Measurements from ENCODE around the gene EVL.
"Not testable (repeated sequence)": the region's sequence is repeated elsewhere in the genome, so short reads cannot be mapped to it uniquely, and the experiment has no call there.

Gene EVL, protein sequence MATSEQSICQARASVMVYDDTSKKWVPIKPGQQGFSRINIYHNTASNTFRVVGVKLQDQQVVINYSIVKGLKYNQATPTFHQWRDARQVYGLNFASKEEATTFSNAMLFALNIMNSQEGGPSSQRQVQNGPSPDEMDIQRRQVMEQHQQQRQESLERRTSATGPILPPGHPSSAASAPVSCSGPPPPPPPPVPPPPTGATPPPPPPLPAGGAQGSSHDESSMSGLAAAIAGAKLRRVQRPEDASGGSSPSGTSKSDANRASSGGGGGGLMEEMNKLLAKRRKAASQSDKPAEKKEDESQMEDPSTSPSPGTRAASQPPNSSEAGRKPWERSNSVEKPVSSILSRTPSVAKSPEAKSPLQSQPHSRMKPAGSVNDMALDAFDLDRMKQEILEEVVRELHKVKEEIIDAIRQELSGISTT

DNA sequence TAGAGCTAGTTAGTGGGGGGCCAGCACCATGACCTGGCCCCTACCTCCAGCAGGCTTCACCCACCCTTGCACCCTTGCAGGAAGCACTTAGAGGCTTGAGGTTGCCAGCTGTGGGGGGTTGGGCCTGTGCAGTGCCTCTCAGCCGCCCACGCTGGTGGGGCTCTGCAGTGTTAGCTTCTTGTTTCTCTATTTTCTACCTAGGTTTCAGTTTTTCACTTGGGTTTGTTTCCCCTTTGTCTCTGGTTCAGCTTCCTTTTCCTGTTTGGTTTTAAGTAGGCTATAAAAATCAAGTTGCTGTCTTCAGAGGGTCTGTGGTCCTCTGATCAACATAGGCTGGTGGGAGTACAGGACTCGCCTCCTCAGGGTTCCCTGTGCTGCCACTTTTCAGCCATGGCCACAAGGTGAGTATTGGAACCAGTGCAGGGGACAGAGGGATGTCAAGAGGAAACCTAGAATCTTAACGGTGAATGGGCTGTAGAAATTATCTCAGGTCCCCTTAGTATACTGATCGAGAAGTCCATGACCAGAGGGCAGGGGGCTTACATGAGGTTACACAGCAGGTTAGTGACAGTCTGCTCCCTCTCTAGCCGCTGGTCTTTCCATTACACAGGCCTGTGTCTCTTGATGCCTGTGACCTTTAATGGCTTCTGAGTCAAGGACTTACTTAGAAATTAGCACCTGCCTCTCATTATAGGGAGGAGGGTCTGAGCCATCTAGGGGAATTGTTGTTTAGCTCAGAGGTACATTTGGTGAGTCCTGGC is at the start of gene EVL:
TSS of gene EVL (plus strand) at position 312 of the 761 bp plus-strand sequence. CDS start at position 391, 79 bp downstream.
- peak; percentile 85 for DNase-seq

DNA sequence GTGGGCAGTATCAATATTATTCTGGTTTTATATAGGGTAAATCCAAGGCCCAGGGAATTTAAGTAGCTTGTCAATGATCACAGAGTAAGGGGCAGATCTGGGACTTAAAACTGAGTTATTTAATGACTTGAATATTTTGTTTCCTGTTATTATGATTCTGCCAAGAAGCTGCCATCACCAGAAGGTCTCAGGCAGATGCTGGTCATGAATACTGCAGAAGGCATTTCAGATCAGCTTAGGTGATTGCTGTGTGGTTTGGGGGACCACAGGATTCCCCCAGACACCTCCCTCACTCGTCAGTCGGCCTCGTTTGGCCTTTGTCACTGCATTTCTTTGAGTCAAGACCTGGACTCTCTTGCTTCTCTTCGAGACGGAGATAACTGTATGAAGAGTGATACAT is 47.7 kb upstream of the EVL start:
- no peak for DNase-seq

DNA sequence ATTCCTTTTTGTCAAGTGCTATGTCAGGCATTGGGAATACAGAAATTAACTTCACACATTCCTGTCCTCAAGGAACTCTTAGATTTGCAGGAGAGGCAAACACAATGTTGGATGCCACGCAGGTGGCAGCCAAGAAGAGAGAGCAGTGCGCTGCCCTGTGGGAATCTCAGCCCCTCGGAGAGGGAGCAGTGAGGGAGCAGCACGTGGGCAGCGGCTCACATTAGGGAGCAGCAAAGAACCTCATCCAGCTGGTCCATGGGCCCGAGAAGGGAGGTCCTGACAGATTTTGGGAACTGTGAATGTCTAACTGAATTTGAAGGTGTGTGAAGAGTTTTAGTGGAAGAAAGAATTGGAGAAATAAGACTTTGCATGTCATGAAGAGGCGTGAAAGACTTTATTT is 47.2 kb upstream of the EVL start:
- DNase-seq, result no peak

DNA sequence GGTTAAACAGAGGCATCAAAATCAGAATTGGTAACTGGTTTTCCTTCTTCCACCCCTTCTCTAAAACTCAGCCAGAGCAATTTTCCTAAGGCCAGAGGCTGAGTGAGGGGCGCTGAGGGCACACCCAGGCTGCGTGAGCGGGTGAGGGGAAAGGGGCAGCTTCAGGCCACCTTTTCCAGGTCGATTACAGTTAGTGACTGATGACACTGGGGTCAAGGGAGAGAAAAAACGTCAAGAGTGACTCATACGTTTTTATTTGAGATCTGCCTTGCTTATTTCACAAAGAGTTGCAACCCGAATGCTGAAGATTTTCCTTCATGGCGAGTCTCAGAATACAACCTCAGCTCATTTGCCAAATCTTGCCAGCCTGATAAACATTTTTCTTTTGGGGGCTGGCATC is 46.7 kb upstream of the EVL start:
- no peak for DNase-seq

DNA sequence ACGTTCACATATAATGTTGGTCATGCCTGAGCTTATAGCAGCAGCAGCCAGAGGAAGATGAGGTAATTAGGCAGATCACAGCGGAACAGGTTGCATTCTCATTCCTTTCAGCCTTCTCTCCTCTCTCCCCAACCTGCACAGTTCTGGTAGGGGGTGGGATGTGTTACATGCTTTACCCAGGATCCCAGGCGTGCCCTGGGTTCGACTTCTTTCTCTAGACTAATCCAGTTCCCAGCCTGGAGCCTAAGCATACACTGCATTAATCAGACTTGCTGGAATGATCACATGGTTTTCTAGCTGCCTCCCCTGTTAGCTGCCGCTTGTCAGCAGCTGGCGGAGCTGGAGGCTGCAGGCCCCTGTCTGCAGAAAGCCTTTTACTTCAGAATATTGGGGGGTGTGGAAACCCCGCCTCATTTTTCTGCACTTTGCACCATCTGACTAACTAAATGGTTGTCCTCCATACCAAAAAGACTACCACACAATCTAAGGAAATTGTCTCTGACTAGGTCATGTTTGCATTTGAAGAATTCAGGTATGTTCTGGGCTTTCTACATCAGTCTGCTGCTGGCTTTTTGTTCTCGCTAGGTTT is 46.0 kb upstream of the EVL start:
- DNase-seq, result no peak

DNA sequence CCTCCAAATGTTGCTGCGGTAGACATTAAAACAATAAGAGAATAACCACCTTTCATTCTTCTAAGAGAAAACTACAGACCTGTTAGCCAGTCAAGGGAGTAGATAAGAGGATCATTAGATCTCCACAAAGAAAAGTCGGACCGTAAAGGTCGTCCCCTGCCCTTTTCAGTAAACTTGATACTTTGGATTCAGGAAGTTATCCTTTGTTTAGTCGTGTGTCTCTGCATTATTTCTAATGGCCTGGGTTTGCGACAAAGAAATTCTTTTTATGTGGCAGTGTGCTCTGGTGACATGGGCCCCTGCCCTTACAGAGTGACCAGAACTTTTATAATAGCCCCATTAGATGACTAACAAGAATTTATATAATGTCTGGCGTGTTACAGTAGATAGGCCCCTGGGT is 44.6 kb upstream of the EVL start:
- DNase-seq, result no peak

DNA sequence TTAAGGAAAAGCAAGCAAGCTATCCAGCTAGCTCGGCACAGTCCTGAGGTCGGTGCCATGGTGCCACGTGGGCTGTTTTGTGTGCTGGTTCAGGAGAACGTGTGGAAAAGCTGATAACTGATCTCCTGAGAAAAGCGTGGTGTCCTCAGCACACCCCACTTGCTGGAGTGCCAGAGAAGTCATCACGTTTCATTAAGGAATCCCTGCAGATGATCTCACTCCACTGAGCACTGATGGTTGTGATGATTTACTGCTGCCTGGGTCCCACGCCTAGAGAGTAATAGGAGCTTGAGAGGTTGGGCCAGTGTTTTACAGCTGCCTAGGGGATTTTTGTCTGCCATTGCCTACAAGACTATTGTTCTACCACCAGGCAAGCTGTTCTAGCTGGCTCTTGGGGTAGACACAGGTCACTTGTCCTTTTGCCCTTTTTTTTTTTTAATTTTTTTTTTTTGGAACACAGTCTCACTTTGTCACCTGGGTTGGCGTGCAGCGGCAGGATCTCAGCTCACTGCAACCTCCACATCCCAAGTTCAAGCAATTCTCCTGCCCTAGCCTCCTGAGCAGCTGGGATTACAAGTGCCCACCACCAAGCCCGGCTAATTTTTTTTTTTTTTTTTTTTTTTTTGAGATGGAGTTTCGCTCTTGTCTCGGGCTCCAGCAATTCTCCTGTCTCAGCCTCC is 42.3 kb upstream of the EVL start:
- DNase-seq, result no peak

DNA sequence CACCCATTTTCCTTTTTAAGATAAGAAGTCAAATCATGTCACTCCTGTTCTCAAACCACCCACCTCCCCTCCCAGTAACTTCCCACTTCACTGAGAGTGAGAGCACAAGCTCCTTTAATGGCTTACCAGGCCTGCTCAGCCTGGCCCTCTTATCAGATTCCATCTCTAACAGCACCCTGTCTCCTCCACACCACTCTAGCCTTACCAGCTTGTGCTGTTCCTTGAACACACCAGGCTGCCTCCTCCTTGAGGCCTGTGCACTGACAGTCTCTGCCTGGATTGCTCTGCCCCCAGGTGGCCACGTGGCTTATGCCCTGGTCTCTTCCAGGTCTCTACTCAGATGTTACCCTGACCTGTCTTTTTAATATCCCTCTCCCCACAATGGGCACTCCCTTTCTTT is 40.1 kb upstream of the EVL start:
- DNase-seq, result peak; percentile 13

DNA sequence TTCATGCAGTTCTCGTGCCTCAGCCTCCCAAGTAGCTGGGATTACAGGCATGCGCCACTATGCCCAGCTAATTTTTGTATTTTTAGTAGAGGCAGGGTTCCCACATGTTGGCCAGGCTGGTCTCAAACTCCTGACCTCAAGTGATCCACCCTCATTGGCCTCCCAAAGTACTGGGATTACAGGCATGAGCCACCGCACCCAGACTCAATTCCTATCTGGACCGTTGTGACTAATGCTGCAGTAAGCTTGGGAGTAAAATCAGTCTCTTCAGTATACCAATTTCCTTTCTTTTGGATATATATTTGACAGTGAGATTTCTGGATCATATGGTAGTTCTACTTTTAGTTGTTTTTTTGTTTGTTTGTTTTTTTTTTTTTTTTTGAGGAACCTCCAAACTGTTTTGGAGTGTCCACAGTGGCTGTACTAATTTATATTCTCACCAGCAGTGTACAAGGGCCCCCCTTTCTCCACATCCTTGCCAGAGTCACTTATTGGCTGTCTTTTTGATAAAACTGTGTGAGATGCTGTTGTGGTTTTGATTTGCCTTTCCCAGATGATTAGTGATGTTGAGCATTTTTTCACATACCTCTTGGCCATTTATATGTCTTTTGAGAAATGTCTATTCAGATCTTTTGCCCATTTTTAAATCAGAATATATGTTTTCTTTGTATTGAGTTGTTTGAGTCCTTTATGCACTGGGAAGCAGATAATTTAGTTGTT is 37.3 kb upstream of the EVL start:
- no peak for DNase-seq

DNA sequence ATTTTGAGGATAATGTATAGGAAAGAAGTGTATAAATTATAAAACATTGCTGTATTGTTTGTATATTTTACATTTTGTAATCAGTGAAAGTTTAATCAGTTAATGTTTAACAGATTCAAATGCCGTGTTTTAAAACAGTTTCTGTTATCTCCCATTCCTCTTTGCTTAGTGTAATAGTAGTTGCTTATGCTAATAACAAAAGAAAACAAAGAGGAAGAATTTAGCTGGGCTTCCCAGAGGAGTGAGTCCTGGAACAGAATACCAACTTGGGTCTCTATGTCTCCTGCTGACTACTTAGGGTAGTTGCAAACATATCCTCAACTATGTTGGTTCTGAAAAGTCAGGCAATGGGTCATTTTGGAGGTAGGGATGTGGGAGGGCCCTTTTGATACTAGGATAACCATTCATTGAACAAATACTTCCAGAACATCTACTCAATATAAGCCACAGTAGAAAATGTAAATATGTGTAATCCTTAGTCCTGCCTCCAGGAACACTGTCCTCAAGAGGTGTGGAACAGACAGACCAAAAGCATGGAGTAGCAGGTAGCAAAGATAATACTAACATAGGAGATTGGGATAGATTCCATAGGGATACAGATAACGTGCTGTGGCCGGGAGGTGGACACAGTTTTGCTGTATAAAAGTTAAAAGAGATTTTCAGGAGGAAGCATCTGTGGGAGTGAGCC is 36.1 kb upstream of the EVL start:
- no peak for DNase-seq

DNA sequence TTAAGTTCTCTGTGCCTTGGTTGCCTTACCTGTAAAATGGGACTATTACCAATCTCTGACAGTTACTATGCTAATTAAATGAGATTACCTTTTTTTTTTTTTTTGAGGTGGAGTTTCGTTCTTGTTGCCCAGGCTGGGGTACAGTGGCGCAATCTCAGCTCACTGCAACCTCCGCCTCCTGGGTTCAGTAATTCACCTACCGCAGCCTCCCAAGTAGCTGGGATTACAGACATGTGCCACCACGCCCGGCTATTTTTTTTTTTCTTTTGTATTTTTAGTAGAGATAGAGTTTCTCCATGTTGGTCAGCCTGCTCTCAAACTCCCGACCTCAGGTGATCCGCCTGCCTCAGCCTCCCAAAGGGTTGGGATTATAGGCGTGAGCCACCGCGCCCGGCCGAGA is 35.2 kb upstream of the EVL start:
- DNase-seq, result not testable (repeated sequence)

DNA sequence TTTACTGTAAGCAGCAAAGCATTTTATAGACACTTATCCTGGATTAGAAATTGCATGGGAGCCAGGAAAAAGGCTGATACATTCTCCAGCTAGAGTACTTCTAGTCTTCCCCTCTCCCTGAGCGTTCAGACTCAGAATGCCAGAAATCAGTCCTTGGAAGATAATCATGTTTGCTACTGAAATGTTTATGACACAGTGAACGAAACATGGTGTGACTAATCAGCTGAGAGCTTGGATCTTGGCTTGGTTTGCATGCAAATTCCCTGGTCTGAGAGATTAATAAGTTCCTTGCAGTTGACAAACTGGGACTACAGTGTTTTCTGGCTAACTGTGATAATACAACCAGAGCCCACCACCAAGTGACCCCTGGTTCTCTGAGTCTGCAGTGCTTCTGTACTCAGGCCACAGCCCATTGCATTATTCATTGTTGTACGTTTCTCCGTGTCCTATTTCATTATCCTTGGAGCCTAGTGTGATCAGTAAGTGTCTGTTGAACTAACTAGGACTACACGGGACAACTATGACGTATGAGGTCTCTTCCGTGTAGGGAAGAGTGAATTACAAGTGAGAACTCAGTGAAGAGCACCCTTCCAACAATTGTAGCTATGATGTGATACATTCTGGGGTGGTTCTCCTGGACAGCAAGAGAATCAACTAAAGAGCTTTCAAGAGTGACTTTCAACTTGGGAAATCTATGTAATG is 34.6 kb upstream of the EVL start:
- no peak for DNase-seq

DNA sequence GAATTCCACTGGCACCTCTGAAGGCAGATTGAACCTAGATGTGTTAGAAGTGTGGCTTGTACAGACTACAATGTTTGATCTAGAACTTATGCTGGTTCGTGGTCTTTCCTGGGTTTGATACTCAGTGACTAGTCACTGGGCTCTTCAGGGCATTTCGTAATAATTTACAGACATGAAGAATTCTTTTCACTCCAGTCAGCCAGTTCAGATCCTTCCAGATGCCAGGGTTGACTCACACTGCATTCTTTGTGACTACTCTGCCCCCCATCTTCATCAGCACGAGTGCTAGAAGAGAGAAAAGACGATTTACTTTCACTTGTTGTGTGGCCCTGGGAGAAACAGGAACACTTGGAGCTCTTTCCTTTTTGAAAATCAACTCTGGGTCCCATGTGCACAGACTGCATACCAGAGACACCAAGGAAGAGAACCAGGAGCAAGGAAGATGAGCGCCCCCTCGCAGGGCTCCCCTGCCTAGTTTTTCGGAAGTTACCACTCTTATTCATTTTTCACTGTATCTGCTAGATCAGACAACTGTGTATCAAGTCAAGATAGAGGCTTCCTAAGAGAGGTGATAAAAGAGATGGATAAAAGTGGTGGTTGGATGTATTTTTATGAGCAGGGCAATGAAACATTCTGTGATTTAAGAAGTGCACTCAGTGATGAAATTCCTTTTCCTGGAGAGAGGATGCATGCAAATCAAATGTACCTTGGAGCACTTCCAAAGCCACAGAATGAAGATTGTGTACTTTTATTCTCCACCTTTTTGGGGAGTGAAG is 33.5 kb upstream of the EVL start:
- DNase-seq, result no peak

DNA sequence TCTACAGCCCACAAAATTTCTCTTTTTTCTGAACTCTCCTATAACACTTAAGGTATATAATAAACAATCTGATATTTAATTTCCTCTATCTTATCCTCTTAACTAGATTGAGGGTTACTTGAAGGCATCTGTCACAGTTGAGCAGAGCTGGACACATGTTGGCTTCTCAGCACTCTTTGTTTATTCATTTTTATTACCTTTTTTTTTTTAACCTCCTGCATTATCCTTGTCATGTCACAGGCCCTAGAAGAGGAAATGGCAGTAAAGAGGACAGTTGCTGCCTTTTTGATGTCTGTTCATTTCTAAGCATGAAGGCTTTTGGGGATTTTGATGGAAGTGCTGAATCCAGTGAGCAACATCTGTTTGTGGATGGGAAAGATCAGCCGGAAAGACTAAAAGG is 32.5 kb upstream of the EVL start:
- DNase-seq, result no peak

DNA sequence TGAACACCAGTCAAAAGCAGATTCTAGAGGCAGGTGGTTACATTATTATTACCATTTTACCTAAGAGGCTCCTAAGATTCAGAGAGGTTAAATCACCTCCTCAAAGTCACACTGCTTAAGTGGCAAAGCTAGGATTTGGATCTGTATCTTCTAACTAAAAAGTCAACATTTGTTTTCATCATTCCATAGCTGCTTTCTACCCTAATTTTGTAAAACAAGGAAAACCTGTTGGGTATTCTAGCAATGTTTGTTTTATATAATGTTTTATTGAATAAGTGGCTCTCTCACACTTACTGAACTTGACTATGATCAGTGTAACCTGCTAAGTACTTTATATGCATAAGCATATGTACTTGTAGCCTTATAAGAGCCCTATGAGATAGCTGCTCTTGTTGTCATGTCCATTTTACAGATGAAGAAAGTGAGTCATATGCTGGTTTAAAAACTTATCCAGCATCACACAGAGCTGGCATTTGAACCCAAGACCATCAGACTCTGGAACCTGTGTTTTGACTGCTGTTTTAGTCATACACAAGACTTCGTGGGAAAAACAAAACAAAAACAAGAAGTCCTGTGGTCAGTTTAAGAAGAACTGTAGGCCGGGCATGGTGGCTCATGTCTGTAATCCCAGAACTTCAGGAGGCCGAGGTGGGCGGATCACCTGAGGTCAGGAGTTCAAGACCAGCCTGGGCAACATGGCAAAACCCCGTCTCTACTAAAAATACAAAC is 31.7 kb upstream of the EVL start:
- DNase-seq, result no peak

DNA sequence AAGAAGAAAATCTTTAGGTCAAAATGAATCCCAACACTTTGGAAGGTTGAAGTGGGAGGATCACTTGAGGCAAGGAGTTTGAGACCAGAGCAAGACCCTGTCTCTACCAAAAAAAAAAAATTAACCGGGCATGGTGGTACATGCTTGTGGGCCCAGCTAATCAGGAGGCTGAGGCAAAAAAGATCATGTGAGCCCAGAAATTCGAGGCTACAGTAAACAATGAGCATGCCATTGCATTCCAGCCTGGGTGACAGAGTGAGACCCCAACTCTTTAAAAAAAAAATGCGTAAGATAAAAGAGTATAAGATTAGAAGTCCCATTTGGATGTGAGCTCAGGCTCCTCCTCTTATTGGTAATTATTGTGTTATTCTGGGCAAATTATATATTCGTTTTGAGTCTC is 30.8 kb upstream of the EVL start:
- no peak for DNase-seq

DNA sequence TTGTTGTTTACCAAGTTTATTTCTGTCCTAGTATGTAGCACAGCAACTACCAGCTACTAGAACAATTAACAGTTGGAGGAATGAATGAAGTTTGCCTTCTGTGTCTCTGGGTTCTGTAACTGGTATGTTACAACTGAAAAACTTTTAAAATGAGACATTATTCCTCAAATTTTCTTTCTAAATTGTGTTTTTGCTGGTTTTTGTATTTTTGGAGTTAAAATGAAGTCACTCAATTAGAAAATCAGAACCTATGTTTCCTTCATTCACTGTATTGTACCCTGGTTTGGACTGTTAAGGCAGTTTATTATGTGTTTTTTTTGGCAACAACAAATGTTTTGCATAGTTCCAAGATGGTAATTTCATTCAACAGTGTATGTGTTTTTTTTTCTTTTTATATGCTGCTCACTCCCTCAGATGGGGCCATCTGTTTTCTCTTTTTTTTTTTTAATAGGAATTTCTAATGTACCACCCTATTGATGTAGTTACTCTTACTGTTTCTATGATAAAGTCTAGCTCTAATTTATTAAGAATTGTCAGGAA is 30.2 kb upstream of the EVL start:
- DNase-seq, result no peak

DNA sequence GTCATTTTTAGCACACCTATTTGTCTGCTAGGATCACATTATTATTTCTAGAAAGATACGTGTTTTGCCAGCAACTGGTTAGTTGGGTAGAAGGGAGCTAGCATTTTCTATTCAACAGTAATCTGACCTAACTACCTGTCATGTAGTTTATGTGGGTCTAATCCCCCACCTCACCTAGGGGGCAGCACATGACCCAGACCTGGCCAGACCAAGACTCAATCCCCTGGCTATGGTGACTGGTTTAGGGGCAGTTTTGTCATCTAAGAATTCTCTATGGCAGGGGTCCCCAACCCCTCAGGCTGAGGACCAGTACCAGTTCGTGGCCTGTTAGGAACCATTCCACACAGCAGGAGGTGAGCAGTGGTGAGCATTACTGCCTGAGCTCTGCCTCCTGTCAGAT is 29.5 kb upstream of the EVL start:
- no peak for DNase-seq

DNA sequence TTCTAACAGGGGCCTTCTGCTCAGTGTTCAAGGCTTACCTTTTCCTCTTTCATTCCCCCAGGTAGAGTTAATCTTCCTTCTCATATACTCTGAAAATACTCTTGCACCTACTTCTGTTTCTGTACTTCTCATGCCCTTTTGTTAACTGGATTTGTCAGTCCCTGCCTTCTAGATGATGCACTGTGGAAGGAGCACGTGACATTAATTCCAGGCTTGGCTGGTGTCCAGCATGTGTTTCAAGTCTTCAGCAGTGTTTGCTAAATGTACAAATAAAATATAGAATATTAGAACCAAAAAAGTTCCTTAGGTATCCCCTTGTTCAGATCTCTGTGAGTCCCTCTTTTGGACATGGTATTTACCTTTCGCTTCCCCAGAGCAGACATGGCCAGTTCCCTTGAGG is 27.9 kb upstream of the EVL start:
- DNase-seq, result no peak

DNA sequence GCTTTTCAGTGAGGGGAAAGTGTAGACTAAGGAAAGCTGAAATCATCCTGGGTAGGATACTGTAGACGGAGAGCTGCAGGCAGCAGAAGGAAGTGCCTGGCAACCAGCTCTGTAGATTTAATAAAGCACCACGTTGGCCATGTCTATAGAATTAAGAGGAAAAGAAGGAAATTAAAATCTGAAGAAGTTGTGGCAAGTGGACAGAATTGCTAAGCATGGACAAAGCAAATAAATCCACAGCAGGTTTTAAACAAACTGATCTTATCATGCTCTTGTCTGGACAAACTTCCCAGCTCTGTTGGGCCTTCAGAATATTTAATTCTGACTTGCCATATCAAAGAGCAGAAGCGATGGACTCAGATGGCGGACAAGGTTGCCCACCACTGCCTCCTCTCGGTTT is 27.2 kb upstream of the EVL start:
- DNase-seq, result no peak
